OCI-M2 (cell line): ENCODE data around the gene PLEKHO1.
"Not testable (repeated sequence)": the region's sequence is repeated elsewhere in the genome, so short reads cannot be mapped to it uniquely, and the experiment has no call there.

ENCODE experiments used
- DNase-seq: peaks from one replicate; lab custom pipeline; 2025; ENCODE audit not compliant: unreplicated experiment; lab: John Stamatoyannopoulos, UW

Gene PLEKHO1

DNA sequence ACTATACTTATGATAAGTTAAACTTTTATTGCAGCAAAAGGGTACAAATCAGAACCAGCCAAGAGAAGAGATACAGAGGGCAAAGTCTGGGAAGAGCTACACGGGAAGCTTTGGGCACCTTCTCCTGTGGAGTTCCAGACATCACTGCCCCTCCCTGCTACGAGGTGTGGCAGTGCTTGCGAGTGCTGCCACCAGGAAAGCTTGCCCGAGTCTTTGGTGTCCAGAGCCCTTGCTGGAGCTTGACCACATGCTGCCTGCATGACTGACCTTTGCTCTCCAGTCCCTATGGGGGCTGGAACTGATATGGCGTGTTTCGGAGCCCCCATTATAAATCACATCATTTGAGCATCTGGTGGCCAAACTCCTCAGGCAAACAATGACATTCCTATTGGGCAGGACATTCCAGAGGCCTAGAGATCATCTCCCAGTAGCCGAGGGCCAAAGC is 23.4 kb downstream of the PLEKHO1 start:
- no peak for DNase-seq

GRCh38 chr1:150176593-150176992 is 26.9 kb downstream of the PLEKHO1 start:
- DNase-seq, result no peak

DNA sequence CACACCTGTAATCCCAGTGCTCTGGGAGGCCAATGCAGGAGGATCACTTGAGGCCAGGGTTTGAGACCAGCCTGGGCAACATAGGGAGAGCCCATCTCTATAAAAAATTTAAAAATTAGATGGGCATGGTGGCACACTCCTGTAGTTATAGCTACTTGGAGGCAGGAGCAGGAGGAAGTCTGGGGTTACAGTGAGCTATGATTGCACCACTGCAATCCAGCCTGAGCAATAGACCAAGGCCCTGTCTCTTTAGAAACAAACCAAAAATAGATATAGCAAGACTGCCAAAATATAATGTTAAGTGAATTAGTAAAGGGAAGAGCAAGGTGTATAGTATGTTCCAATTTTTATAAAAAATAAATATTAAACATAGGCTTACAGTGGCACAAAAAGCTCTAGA is 28.8 kb downstream of the PLEKHO1 start:
- no peak for DNase-seq

- no peak for DNase-seq
These were observed 30.2 kb downstream of the PLEKHO1 start for GRCh38 chr1:150179867-150180266.

DNA sequence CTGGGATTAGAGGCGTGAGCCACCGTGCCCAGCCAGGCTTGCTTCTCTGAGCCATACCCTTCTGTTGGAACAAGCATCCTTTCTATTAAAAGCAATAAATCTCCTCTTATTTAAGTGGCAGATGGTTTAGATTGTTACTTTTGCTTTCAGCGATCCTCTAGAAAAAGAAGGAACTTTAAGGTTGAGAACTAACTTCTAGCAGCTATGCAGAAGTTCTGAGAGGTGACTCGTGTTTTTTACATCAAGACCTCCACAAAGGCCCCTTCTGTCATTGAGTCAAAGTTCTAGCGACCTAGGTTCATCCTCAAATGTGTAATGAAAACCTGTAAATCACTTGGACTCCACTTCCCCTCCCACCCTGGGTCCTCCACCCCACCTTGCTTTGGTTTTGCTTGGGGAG is 30.8 kb downstream of the PLEKHO1 start:
- no peak for DNase-seq

- DNase-seq, result no peak
These were observed 32.5 kb downstream of the PLEKHO1 start for GRCh38 chr1:150182247-150182646.

GRCh38 chr1:150183061-150183460 is 33.3 kb downstream of the PLEKHO1 start:
- no peak for DNase-seq

- no peak for DNase-seq
These were observed 35.8 kb downstream of the PLEKHO1 start for GRCh38 chr1:150185481-150185880.

GRCh38 chr1:150186438-150186788 is 36.7 kb downstream of the PLEKHO1 start:
- DNase-seq, result not testable (repeated sequence)

DNA sequence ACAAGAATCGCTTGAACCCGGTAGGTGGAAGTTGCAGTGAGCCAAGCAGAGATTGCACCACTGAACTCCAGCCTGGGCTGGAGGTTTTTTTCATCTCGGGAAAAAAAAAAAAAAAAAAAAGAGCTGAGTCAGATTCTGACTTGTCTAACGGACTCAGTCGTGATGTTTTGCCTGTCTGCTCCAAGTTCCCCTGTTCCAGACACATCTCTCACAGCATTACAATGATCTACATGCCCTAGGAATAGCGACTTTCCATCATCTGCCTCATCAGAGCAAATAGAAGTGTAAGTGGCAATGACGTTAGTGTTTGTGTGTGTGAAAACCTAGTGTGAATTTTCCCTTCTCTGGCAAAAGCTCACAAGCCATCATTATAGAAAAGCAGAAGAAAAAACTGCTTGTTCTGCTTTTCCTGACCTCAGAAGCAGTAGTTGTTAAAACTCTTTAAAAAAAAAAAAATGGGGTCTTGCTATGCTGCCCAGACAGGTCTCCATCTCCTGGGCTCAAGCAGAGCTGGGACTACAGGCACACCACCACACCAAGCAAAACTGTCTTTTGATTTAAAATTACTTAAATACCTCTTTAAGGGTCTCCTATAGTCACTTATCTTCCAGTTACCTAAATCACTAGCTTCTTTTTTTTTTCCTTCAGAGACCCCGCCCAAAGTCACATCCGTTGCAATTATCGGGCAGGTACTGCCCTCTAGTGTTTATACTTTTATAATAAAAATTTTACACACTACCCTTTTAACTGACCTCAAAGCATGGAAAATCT is 37.3 kb downstream of the PLEKHO1 start:
- no peak for DNase-seq

DNA sequence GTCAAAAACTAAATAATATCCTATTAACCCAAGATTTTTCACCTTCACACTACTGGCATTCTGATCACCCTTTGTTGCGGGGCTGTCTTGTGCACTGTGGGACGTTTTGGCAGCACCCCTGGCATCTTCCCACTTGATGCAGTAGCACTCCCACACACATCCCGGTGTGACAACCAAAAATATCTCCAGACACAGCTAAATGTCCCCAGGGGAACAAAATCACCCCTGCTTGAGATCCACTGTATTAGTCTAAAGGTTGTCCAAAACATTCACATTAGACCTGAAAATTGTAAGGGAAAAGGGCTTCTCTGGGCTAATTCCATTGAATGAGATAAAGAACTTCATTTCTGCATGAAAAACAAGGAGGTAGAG is 37.8 kb downstream of the PLEKHO1 start:
- DNase-seq, result no peak

- no peak for DNase-seq
These were observed 42.3 kb downstream of the PLEKHO1 start for GRCh38 chr1:150192012-150192411.

GRCh38 chr1:150194381-150195031 is 44.8 kb downstream of the PLEKHO1 start:
- no peak for DNase-seq

DNA sequence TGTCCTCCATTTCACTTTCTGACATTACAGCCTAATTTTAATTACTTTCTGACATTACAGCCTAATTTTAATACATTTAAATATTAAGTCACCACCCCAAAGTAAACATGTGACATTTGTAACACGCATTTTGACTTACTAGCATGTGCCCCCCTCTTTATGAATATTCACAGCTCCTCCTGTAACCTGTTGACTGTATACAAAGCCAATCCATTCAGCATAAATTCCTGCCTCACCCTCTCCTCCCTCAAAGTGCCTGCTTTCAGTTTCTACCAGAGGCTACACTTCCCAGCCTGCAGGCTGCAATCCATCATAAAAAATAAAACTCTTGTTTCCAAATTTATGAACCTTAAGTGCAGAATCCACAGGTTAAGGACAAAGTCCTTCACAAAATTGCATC is 46.7 kb downstream of the PLEKHO1 start:
- DNase-seq, result no peak

DNA sequence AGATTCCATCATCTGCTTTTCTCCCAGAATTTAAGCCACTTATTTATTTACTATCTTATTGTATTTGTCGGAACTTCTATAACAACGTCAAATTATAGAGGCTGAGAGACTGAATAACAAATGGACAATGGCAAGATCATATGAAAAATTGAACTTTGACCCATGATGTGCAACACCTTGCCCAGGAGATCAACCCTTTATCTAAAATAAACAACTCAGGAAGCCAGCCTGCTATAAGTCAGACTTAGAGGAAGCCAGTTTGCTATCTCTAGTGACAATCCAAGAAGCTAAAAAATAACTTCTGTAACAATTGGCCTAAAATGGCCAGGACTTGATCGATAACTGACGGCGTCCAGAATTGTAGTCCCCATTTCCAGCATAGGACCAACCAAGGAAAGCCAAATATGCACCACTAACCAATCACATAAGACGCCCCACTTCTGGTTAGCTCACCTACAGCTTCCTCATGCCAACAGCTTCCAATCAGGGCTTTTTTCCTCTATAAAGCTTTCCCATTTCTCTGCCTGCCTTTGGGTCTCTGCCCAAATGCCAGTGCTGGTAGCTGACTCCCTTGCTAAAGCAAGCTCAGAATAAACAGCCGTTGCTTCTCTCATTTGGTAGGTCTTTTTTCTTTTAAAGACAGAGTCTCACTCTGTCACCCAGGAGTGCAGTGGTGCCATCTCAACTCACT is 57.7 kb downstream of the PLEKHO1 start:
- DNase-seq, result no peak

DNA sequence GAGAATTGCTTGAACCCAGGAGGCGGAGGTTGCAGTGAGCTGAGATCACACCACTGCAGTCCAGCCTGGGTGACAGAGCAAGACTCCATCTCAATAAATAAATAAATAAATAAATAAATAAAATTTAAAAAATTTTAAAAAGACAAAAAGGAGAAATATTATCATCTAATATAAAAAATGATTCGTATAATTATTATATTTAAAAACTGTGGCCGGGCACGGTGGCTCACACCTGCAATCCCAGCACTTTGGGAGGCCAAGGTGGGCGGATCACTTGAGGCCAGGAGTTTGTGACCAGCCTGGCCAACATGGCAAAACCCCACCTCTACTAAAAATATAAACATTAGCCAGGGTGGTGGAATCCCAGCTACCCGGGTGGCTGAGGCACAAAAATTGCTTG is 58.7 kb downstream of the PLEKHO1 start:
- not testable (repeated sequence) for DNase-seq
